GM21423 (cell line): ENCODE data around the gene S100A10.

ENCODE experiments used
- ATAC-seq: cut with Tn5 transposase; IDR thresholded peaks from one replicate; pipeline ENCODE4 v1.9.1; 2021; ENCODE audit warnings: mild to moderate bottlenecking, moderate library complexity; ENCODE audit not compliant: unreplicated experiment

S100A10 gene

GRCh38 chr1:151988405-151988923 is 5.2 kb downstream of the S100A10 start:
- no peak for ATAC-seq

- ATAC-seq: no peak
These were observed 7.0 kb downstream of the S100A10 start for GRCh38 chr1:151986501-151987190.

- no peak for ATAC-seq
These were observed 7.9 kb downstream of the S100A10 start for GRCh38 chr1:151985768-151986167.

GRCh38 chr1:151985270-151985669 is 8.4 kb downstream of the S100A10 start:
- ATAC-seq: no peak

GRCh38 chr1:151984313-151984956 is 9.2 kb downstream of the S100A10 start:
- ATAC-seq: peak; percentile 73

- ATAC-seq: no peak
These were observed 11.2 kb downstream of the S100A10 start for GRCh38 chr1:151982300-151983005.

- ATAC-seq: no peak
These were observed 12.5 kb downstream of the S100A10 start for GRCh38 chr1:151981178-151981525.

- no peak for ATAC-seq
These were observed 13.1 kb downstream of the S100A10 start for GRCh38 chr1:151980287-151981177.

- ATAC-seq: no peak
These were observed 14.7 kb downstream of the S100A10 start for GRCh38 chr1:151978922-151979321.

- no peak for ATAC-seq
These were observed 15.9 kb downstream of the S100A10 start for GRCh38 chr1:151977662-151978230.

- no peak for ATAC-seq
These were observed 16.8 kb downstream of the S100A10 start for GRCh38 chr1:151976858-151977257.

GRCh38 chr1:151976015-151976343 is 17.7 kb downstream of the S100A10 start:
- ATAC-seq: no peak

GRCh38 chr1:151975311-151976014 is 18.2 kb downstream of the S100A10 start:
- ATAC-seq: no peak

- no peak for ATAC-seq
These were observed 21.0 kb downstream of the S100A10 start for GRCh38 chr1:151972542-151973248.

- ATAC-seq: no peak
These were observed 23.0 kb downstream of the S100A10 start for GRCh38 chr1:151970626-151971025.

- no peak for ATAC-seq
These were observed 23.5 kb downstream of the S100A10 start for GRCh38 chr1:151970128-151970527.

- no peak for ATAC-seq
These were observed 24.8 kb downstream of the S100A10 start for GRCh38 chr1:151968791-151969399.

- no peak for ATAC-seq
These were observed 25.6 kb downstream of the S100A10 start for GRCh38 chr1:151968058-151968457.

GRCh38 chr1:151967091-151967490 is 26.6 kb downstream of the S100A10 start:
- ATAC-seq: no peak
